ENCODE results near the gene QTRT2. TPM values are rescaled to one million over a fixed set of nuclear protein-coding genes. Genes with fewer than 3 reads are reported as not detected.

QTRT2 gene
- total and polyA plus RNA-seq, 10 of the 15 experiments (the other 5 are each of a cell fraction or from before 2014, with no cell fraction given) = 17.8 to 42.3 (median 28.7) TPM

DNA sequence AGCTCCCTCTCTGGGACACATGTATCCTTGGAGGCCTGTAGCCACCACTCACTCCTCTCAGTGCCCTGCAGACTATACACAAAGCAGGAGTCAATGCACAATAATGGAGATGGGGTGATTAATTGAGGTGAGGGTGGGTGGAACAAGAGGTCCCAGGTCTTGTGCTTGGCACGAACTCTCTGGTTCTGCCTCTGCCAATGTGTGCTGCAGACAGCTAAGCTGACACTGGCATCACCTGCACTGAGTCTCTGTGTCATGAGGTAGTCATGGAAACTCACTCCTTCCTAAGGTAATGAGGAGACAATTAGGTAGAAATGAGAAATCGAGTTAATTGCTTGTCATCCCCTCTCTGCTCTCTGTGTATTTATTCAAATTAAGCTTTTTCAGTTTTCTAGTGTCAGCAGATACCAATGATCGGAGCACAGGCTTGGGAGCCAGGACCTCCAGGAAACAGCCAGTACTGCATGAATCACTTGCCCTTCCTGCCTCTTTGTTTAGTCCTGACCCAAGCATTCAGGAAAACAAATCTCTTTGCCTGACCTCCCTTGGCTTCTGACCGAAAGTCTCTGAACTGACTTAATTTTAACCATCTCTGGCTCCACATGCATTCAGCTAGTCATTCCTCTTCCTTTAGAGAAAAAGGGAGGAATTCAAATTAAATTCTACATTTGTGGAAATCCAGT, 65.6 kb downstream of the QTRT2 start (continued):
- no peak for TF ChIP-seq STAT1 (conservative IDR thresholded peaks at IDR 0.05)
- TF ChIP-seq, protein P1, sequence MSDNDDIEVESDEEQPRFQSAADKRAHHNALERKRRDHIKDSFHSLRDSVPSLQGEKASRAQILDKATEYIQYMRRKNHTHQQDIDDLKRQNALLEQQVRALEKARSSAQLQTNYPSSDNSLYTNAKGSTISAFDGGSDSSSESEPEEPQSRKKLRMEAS (IDR thresholded peaks at IDR 0.05; ENCODE audit: low read depth, low read length) = no peak
- no peak for TF ChIP-seq ZZZ3 (IDR thresholded peaks at IDR 0.05; ENCODE audit: control insufficient read depth, insufficient read length, low read depth)
- TF ChIP-seq, protein P2, sequence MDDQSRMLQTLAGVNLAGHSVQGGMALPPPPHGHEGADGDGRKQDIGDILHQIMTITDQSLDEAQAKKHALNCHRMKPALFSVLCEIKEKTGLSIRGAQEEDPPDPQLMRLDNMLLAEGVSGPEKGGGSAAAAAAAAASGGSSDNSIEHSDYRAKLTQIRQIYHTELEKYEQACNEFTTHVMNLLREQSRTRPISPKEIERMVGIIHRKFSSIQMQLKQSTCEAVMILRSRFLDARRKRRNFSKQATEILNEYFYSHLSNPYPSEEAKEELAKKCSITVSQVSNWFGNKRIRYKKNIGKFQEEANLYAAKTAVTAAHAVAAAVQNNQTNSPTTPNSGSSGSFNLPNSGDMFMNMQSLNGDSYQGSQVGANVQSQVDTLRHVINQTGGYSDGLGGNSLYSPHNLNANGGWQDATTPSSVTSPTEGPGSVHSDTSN (IDR thresholded peaks at IDR 0.05; ENCODE audit: insufficient replicate concordance, low read depth, low read length) = no peak
- no peak for TF ChIP-seq BHLHE40 (IDR thresholded peaks at IDR 0.05; ENCODE audit: borderline replicate concordance in 1 of 2, low read depth in 2 of 2, low read length in 1 of 2)
- TF ChIP-seq, protein P3, sequence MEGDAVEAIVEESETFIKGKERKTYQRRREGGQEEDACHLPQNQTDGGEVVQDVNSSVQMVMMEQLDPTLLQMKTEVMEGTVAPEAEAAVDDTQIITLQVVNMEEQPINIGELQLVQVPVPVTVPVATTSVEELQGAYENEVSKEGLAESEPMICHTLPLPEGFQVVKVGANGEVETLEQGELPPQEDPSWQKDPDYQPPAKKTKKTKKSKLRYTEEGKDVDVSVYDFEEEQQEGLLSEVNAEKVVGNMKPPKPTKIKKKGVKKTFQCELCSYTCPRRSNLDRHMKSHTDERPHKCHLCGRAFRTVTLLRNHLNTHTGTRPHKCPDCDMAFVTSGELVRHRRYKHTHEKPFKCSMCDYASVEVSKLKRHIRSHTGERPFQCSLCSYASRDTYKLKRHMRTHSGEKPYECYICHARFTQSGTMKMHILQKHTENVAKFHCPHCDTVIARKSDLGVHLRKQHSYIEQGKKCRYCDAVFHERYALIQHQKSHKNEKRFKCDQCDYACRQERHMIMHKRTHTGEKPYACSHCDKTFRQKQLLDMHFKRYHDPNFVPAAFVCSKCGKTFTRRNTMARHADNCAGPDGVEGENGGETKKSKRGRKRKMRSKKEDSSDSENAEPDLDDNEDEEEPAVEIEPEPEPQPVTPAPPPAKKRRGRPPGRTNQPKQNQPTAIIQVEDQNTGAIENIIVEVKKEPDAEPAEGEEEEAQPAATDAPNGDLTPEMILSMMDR (IDR thresholded peaks at IDR 0.05 in 2 of 3, conservative IDR thresholded peaks at IDR 0.05 in 1 of 3; ENCODE audit: control insufficient read depth in 2 of 3, extremely low read depth in 1 of 3, insufficient read depth in 1 of 3, low read depth in 3 of 3, low read length in 3 of 3) = no peak

GRCh38 chr3:114126461-114126860, 69.9 kb downstream of the QTRT2 start:
- Histone ChIP-seq H3K4me1 (ENCODE audit: control insufficient read depth, insufficient read depth, low read length) (no peaks in the 10 kb centered on the region), H3K79me2 (ENCODE audit: control insufficient read depth, insufficient read depth, low read length) (no peaks in the 10 kb centered on the region), H2AFZ (ENCODE audit: control insufficient read depth, low read depth, low read length) (no peak overlapping the region), H3K36me3 (ENCODE audit: control insufficient read depth in 2 of 2, insufficient read depth in 2 of 2, low read length in 1 of 2) (no peaks in the 10 kb centered on the region), H3K9ac (ENCODE audit: control insufficient read depth, insufficient read depth, low read length) (no peak overlapping the region), H3K4me2 (ENCODE audit: control insufficient read depth, insufficient read depth) (no peak overlapping the region), H3K9me3 (replicated peaks; ENCODE audit: control insufficient read depth, insufficient read depth, low read length) (no peaks in the 10 kb centered on the region), H4K20me1 (ENCODE audit: control insufficient read depth, insufficient read depth) (no peaks in the 10 kb centered on the region), H3K27me3 (replicated peaks in 1 of 2; ENCODE audit: control insufficient read depth in 2 of 2, insufficient read depth in 2 of 2, low read length in 1 of 2) (peaks cover 0 to 3% of the 10 kb centered on the region in 2 experiments; a peak in 1 of 4 replicates), H3K4me3 (no peak overlapping the region), H3K27ac (ENCODE audit: control insufficient read depth, insufficient read depth) (no peak overlapping the region)
- WGBS (ENCODE audit: insufficient coverage, insufficient replicate concordance, low lambda C conversion rate, missing lambda C conversion rate) = 0% methylated on average over 1 of the region's 1 CpG
- CTCF ChIA-PET = interaction anchor here (1.7 kb wide), 1 partner anchor 17 kb away, joined by 3 read pairs; no protein-coding TSS in a partner anchor
- RAD21 ChIA-PET (ENCODE audit: unreplicated experiment) = no interaction called here
- intact Hi-C loops (cut with micrococcal nuclease; ENCODE audit: unreplicated experiment) = no loop called here
- DNase-seq (ENCODE audit: low read depth, low spot score) = no peak
- no peak for FAIRE-seq
- no peak for TF ChIP-seq POLR2A (IDR thresholded peaks at IDR 0.05; ENCODE audit: low read depth, low read length)
- TF ChIP-seq PML (IDR thresholded peaks at IDR 0.05; ENCODE audit: low read length) = no peak
- TF ChIP-seq ZBED1 (IDR thresholded peaks at IDR 0.05; ENCODE audit: borderline replicate concordance) = no peak
- no peak for TF ChIP-seq RCOR1 (conservative IDR thresholded peaks at IDR 0.05; ENCODE audit: low read depth, low read length)
- TF ChIP-seq WRNIP1 (IDR thresholded peaks at IDR 0.05; ENCODE audit: borderline replicate concordance, low read depth, low read length) = no peak
- no peak for TF ChIP-seq ESRRA (IDR thresholded peaks at IDR 0.05; ENCODE audit: low read length)
- TF ChIP-seq PAX8 (IDR thresholded peaks at IDR 0.05) = no peak
- TF ChIP-seq ZSCAN29 (IDR thresholded peaks at IDR 0.05) = no peak
- TF ChIP-seq SUZ12 (IDR thresholded peaks at IDR 0.05; ENCODE audit: unreplicated experiment) = no peak
- no peak for TF ChIP-seq YBX1 (IDR thresholded peaks at IDR 0.05)
- TF ChIP-seq, protein P2 (IDR thresholded peaks at IDR 0.05; ENCODE audit: insufficient replicate concordance, low read depth, low read length) = no peak
- no peak for TF ChIP-seq EED (IDR thresholded peaks at IDR 0.05; ENCODE audit: low read depth)
- TF ChIP-seq MTA2 (IDR thresholded peaks at IDR 0.05; ENCODE audit: low read depth) = no peak
- TF ChIP-seq NR2C1 (IDR thresholded peaks at IDR 0.05) = no peak
- in situ Hi-C loops (cut with MboI) = no loop called here
- SMC1A ChIA-PET (ENCODE audit: uncharacterized antibody, unreplicated experiment) = no interaction called here
- no peak for ATAC-seq
- no TSS peak for BruUV-seq (replicated peaks)
- POLR2A ChIA-PET = no interaction called here

Measured in GM12878 (cell line).